ENCODE measurements around the gene KIF1C.
A peak's percentile ranks its signal among the peaks of the same experiment; 100 is the strongest.

KIF1C gene

DNA sequence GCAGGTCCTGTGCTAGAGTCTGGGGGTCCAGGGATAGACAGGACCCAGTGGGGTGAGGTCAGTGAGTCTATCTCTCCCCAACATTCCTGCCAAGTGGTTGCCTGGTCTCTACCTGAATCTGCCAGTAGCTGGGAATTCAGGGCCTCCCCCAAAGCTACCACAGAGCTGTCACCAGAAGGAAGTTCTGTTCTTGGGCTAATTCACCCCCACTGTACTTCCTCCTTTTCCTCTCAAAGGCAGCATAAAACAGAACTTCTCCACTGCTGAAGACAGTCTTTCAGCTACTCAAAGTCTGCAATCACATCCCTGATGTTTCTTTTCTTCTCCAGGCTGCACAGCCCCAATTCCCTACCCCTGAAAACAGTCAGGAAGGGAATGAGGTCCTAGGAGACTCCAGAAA, 19.0 kb upstream of the KIF1C start:
- H3K27me3 ChIP-seq (ENCODE audit: control insufficient read depth in 5 of 5, insufficient read depth in 4 of 5, low read length in 5 of 5) = no peaks in the 10 kb centered on the region
- H3K4me3 ChIP-seq (ENCODE audit: low read depth in 1 of 5, low read length in 5 of 5) = no peak overlapping the region
- H3K27ac ChIP-seq (ENCODE audit: low read depth, low read length) = no peak overlapping the region
- peaks cover 5 to 75% (median 67%) of the 10 kb centered on the region in 5 donors for H3K36me3 ChIP-seq (ENCODE audit: control insufficient read depth in 5 of 5, insufficient read depth in 5 of 5, low read length in 5 of 5)
- peak overlapping the region in 1 of 5 donors; percentile 15 for H3K9ac ChIP-seq (ENCODE audit: low read length in 5 of 5)
- no peaks in the 10 kb centered on the region for H3K9me3 ChIP-seq (ENCODE audit: control insufficient read depth in 5 of 5, low read length in 5 of 5)
- H3K4me1 ChIP-seq (ENCODE audit: control insufficient read depth in 5 of 5, insufficient read depth in 5 of 5, low read length in 5 of 5) = peaks cover 2 to 30% (median 19%) of the 10 kb centered on the region in 5 donors

GRCh38 chr17:4980644-4981216, 17.0 kb upstream of the KIF1C start:
- H3K27ac ChIP-seq (ENCODE audit: low read depth, low read length) = no peak overlapping the region
- peaks cover 2 to 29% (median 20%) of the 10 kb centered on the region in 5 donors for H3K4me1 ChIP-seq (ENCODE audit: control insufficient read depth in 5 of 5, insufficient read depth in 5 of 5, low read length in 5 of 5)

GRCh38 chr17:4982305-4982704, 15.4 kb upstream of the KIF1C start:
- Histone ChIP-seq H3K36me3 (ENCODE audit: control insufficient read depth in 5 of 5, insufficient read depth in 5 of 5, low read length in 5 of 5) (peaks cover 5 to 54% (median 44%) of the 10 kb centered on the region in 5 donors), H3K4me1 (ENCODE audit: control insufficient read depth in 5 of 5, insufficient read depth in 5 of 5, low read length in 5 of 5) (peaks cover 4 to 43% (median 34%) of the 10 kb centered on the region in 5 donors), H3K27ac (ENCODE audit: low read depth, low read length) (no peak overlapping the region), H3K9me3 (ENCODE audit: control insufficient read depth in 5 of 5, low read length in 5 of 5) (no peaks in the 10 kb centered on the region), H3K9ac (ENCODE audit: low read length in 5 of 5) (no peak overlapping the region), H3K27me3 (ENCODE audit: control insufficient read depth in 5 of 5, insufficient read depth in 4 of 5, low read length in 5 of 5) (no peaks in the 10 kb centered on the region), H3K4me3 (ENCODE audit: low read depth in 1 of 5, low read length in 5 of 5) (no peak overlapping the region)

More at GRCh38 chr17:4980644-4981216, 17.0 kb upstream of the KIF1C start:
- peaks cover 5 to 65% (median 51%) of the 10 kb centered on the region in 5 donors for H3K36me3 ChIP-seq (ENCODE audit: control insufficient read depth in 5 of 5, insufficient read depth in 5 of 5, low read length in 5 of 5)
- no peaks in the 10 kb centered on the region for H3K9me3 ChIP-seq (ENCODE audit: control insufficient read depth in 5 of 5, low read length in 5 of 5)
- no peaks in the 10 kb centered on the region for H3K27me3 ChIP-seq (ENCODE audit: control insufficient read depth in 5 of 5, insufficient read depth in 4 of 5, low read length in 5 of 5)
- H3K4me3 ChIP-seq (ENCODE audit: low read depth in 1 of 5, low read length in 5 of 5) = peak overlapping the region in 1 of 5 donors; percentile 20
- no peak overlapping the region for H3K9ac ChIP-seq (ENCODE audit: low read length in 5 of 5)

- Histone ChIP-seq H3K9ac (ENCODE audit: low read length in 5 of 5) (peak overlapping the region; percentile 43 to 95 (median 87)), H3K9me3 (ENCODE audit: control insufficient read depth in 5 of 5, low read length in 5 of 5) (no peaks in the 10 kb centered on the region), H3K4me1 (ENCODE audit: control insufficient read depth in 5 of 5, insufficient read depth in 5 of 5, low read length in 5 of 5) (peaks cover 4 to 31% (median 26%) of the 10 kb centered on the region in 5 donors), H3K36me3 (ENCODE audit: control insufficient read depth in 5 of 5, insufficient read depth in 5 of 5, low read length in 5 of 5) (peaks cover 0 to 26% (median 20%) of the 10 kb centered on the region in 5 donors), H3K27ac (ENCODE audit: low read depth, low read length) (peak overlapping the region; percentile 97), H3K4me3 (ENCODE audit: low read depth in 1 of 5, low read length in 5 of 5) (peak overlapping the region; percentile 70 to 91 (median 88)), H3K27me3 (ENCODE audit: control insufficient read depth in 5 of 5, insufficient read depth in 4 of 5, low read length in 5 of 5) (no peaks in the 10 kb centered on the region)
Observed at GRCh38 chr17:4986403-4986802, 11.3 kb upstream of the KIF1C start.

DNA sequence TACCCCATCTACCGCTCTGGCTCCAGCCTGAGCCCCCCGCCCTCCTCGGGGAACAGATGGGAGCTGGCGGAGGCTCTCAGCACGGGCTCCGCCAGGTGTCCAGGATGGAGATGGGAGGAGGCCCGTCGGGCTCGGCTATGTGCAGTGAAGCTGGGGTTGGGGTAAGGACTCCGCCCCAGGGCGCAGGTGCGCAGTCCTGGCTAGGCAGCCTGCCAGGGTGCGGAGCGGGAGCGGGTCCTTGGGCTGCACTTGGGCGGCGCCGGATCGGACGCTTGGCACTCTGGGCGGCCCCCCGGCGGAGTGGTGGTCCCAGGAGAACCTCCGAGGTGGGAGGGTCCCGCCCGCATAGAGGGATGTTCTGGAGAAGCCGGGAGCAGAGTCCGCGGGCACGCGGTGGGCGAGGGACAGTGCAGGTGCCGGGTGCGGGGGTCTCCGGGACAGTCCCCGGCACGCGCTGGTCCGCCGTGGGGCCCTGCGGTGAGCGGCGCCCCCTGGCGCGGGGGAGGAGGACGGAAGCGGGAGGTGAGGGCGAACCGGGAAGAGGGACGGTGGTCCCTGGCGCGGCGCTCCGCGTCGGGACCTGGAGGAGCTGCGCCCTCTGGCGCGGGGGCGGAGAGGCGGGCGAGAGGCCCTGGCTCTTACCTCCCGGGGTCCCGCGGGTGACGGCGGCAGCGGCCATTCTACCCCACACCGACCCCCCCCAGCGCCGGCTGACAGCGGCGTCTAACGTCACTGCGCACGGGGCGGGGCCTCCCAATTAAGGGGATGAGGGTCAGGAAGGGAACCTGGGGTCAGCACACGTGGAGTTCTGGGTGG, 10.6 kb upstream of the KIF1C start, which contains the start of gene CAMTA2:
Gene CAMTA2, minus strand, starts transcription at position 725 of the 816 bp plus-strand sequence. CDS start 1,453 bp downstream, outside the sequence.
- Histone ChIP-seq H3K9me3 (ENCODE audit: control insufficient read depth in 5 of 5, low read length in 5 of 5) (no peaks in the 10 kb centered on the region), H3K27me3 (ENCODE audit: control insufficient read depth in 5 of 5, insufficient read depth in 4 of 5, low read length in 5 of 5) (no peaks in the 10 kb centered on the region), H3K4me1 (ENCODE audit: control insufficient read depth in 5 of 5, insufficient read depth in 5 of 5, low read length in 5 of 5) (peaks cover 4 to 31% (median 26%) of the 10 kb centered on the region in 5 donors), H3K27ac (ENCODE audit: low read depth, low read length) (peak within 1 kb of the TSS; percentile 97), H3K4me3 (ENCODE audit: low read depth in 1 of 5, low read length in 5 of 5) (peak within 1 kb of the TSS; percentile 85 to 94 (median 91)), H3K9ac (ENCODE audit: low read length in 5 of 5) (peak within 1 kb of the TSS; percentile 43 to 95 (median 87)), H3K36me3 (ENCODE audit: control insufficient read depth in 5 of 5, insufficient read depth in 5 of 5, low read length in 5 of 5) (peaks cover 0 to 19% (median 14%) of the 10 kb centered on the region in 5 donors)

DNA sequence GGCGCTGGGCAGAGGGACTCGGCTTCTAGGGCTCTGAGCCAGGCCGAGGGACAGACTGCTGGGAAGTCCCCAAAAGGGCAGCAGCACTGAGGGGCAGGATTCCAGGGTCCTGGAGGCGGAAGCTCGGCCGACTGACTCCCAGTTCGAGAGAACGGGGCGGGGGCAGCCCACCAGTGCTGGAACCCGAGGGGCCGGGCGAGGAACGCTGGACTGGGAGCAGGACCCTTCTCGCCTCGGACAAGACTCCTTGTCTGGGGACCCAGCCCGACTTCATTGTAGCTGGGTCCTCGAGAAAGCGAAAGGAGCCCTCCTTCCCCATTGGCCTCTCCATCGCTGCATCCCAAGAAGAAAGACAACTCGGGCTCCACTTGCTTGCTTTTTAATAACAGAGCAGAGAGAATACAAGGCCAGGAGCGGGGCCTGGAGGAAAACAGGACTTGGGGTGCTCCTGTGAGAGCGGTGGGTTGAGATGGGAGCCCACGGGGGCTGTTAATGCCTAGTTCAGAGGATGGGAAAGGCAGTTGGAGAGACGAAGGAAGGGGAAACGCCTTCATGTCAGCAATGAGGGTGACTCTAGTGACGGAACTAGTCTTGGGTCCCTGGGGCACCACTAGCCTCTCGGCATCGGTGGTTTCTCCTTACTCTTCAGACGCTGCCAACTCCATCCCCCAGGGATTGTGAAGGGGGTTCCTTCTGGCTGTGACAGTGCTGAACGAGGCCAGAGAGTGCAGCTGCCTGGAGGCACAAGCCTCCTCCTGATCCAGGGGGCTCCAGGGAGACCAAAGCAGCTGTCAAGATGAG, 9.8 kb upstream of the KIF1C start:
- Histone ChIP-seq H3K4me3 (ENCODE audit: low read depth in 1 of 5, low read length in 5 of 5) (peak overlapping the region; percentile 85 to 94 (median 91)), H3K9ac (ENCODE audit: low read length in 5 of 5) (peak overlapping the region; percentile 32 to 95 (median 87)), H3K36me3 (ENCODE audit: control insufficient read depth in 5 of 5, insufficient read depth in 5 of 5, low read length in 5 of 5) (peaks cover 0 to 11% (median 6%) of the 10 kb centered on the region in 5 donors), H3K9me3 (ENCODE audit: control insufficient read depth in 5 of 5, low read length in 5 of 5) (no peaks in the 10 kb centered on the region), H3K4me1 (ENCODE audit: control insufficient read depth in 5 of 5, insufficient read depth in 5 of 5, low read length in 5 of 5) (peaks cover 4 to 31% (median 26%) of the 10 kb centered on the region in 5 donors), H3K27me3 (ENCODE audit: control insufficient read depth in 5 of 5, insufficient read depth in 4 of 5, low read length in 5 of 5) (no peaks in the 10 kb centered on the region), H3K27ac (ENCODE audit: low read depth, low read length) (peak overlapping the region; percentile 97)

- Histone ChIP-seq H3K9ac (ENCODE audit: low read length in 5 of 5) (no peak overlapping the region), H3K36me3 (ENCODE audit: control insufficient read depth in 5 of 5, insufficient read depth in 5 of 5, low read length in 5 of 5) (no peaks in the 10 kb centered on the region), H3K9me3 (ENCODE audit: control insufficient read depth in 5 of 5, low read length in 5 of 5) (no peaks in the 10 kb centered on the region), H3K27ac (ENCODE audit: low read depth, low read length) (no peak overlapping the region), H3K27me3 (ENCODE audit: control insufficient read depth in 5 of 5, insufficient read depth in 4 of 5, low read length in 5 of 5) (no peaks in the 10 kb centered on the region), H3K4me3 (ENCODE audit: low read depth in 1 of 5, low read length in 5 of 5) (no peak overlapping the region), H3K4me1 (ENCODE audit: control insufficient read depth in 5 of 5, insufficient read depth in 5 of 5, low read length in 5 of 5) (peaks cover 3 to 19% (median 17%) of the 10 kb centered on the region in 5 donors)
Observed at GRCh38 chr17:4994081-4994595, 3.6 kb upstream of the KIF1C start.

GRCh38 chr17:4998027-4998731, 429 bp downstream of the KIF1C start:
- peak overlapping the region; percentile 68 to 95 (median 92) for H3K9ac ChIP-seq (ENCODE audit: low read length in 5 of 5)
- peaks cover 8 to 34% (median 33%) of the 10 kb centered on the region in 5 donors for H3K4me1 ChIP-seq (ENCODE audit: control insufficient read depth in 5 of 5, insufficient read depth in 5 of 5, low read length in 5 of 5)
- peaks cover 0 to 23% (median 20%) of the 10 kb centered on the region in 5 donors for H3K36me3 ChIP-seq (ENCODE audit: control insufficient read depth in 5 of 5, insufficient read depth in 5 of 5, low read length in 5 of 5)
- no peaks in the 10 kb centered on the region for H3K9me3 ChIP-seq (ENCODE audit: control insufficient read depth in 5 of 5, low read length in 5 of 5)
- H3K27me3 ChIP-seq (ENCODE audit: control insufficient read depth in 5 of 5, insufficient read depth in 4 of 5, low read length in 5 of 5) = no peaks in the 10 kb centered on the region
- H3K27ac ChIP-seq (ENCODE audit: low read depth, low read length) = peak overlapping the region; percentile 60
- H3K4me3 ChIP-seq (ENCODE audit: low read depth in 1 of 5, low read length in 5 of 5) = peak overlapping the region; percentile 79 to 96 (median 93)

All from subcutaneous abdominal adipose tissue (tissue), 5 donors.